NCI-H510A (cell line): ENCODE results near the gene CD274.
A peak's percentile ranks its signal among the peaks of the same experiment; 100 is the strongest.
"Not testable (repeated sequence)": the region's sequence is repeated elsewhere in the genome, so short reads cannot be mapped to it uniquely, and the experiment has no call there.

Experiments
- DNase-seq: peaks from one replicate; lab custom pipeline; 2025; lab: John Stamatoyannopoulos, UW

The CD274 gene

DNA sequence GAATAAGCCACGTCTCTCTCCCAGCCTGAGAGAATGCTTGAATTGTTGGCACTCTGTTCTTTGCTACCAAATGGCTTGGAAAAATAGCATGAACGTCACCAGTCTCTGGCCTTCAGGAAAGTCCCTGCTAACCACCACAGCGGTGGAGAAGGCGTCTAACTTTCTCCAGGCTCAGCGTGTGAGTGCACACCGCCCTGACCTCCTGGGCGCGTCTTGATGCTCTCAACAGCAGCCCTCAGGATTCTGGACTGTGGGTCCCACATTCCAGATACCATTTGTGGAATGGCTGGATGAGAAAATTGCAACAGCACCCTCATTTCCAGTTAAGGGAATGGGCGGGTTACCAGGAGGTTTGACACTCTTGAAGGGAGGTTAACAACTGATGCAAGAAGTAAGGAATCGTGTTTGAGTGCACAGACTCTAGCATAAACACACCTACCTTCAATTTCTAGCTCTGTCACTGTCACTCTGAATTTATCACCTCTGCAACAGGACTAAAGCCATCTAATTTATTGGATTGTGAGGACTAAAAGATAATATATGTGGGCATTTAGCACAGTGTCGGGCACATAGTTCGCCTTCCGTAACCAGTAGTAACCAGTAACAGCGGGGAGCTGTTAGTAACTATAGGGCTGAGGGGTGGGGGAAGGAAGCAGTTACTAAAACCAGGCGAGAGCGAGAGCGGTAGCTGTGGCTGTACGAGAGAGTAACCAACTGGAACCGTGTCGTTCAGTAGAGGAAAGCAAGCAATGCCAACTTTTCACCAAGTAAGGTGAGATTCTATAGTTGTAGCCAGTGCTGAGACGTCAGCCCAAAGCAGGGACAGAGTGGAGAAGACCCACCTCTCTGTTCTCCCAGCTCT lies 11.8 kb upstream of the CD274 start:
- no peak for DNase-seq

DNA sequence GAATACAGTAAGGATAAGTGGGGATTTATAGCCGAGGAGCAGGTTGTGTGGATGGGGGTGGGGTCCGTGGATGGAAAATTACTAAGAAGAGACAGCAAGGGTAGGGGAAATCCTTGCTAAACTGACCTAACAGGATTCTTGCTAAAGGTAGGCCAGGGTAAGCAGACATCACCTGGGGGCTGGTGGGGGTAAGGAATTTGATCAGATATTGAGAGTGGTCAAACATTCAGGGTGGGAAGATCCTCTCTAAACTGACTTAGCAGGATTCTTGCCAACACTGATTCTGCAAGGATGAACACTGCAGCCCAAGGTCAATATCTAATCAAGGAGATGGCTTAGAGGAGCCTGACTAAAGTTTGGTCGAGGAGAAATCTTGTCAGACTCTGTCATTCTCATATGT lies 9.9 kb upstream of the CD274 start:
- DNase-seq = no peak

DNA sequence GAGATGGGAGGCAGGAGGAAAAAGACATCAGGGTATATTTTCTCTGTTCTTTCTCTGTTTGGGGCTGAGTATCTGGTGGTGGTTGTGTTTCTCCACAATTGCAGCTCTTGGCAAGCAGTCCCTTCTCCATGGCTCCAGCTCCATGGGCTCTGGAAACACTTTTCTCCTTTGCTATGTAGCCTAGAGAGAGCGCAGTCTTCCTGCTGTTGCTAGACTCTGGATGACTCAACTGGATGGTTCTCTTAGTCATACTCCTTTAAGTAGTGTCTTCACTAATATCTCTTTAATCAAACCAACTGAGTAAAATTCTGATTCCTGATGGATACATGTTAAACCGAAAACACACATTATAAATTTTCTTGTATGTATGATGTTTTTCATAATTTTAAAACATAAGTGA lies 9.3 kb upstream of the CD274 start:
- no peak for DNase-seq

DNA sequence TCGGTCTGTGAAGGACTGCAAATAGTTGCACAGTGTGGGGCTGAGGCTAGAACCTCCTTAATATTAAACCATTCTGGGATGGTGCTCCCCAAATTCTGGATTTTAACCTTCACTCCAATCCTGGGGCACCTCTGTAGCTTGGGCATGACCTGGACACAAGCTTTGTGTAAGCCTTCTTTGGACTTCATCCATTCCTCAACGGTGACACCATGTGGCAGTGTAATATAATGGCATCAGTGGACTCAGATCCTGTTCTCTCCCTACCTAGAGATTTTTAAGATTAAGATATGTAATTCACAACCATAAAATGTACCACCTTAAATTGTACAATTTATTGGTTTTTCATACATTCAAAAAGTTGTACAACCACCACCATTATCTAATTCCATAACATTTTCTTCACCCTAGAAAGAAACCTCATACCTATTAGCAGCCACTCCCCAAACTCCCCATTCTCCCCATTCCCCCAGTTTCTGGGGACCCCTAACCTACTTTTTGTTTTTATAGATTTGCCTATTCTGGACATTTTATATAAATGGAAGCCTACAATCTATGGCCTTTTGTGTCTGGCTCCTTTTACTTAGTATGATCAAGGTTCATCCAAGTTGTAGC lies 7.8 kb upstream of the CD274 start:
- DNase-seq = peak; percentile 13

DNA sequence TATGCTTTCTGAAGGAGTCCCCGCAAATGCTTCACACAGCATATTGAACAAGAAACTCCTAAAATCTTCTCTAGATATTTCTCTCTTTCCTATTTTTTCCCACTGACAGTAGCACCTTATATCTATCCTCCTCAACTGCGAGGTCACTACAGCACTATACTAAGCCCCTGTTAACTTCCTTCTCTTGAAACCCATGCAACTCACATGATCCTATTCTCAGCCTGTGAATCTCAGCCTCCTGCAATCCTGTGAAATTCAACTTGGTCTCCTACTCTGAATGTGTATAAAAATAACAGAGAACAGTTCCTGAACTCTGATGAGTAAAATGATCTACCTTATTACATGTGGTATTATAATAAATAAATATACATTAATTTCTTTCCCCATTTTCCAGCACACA lies 6.5 kb upstream of the CD274 start:
- DNase-seq = no peak

DNA sequence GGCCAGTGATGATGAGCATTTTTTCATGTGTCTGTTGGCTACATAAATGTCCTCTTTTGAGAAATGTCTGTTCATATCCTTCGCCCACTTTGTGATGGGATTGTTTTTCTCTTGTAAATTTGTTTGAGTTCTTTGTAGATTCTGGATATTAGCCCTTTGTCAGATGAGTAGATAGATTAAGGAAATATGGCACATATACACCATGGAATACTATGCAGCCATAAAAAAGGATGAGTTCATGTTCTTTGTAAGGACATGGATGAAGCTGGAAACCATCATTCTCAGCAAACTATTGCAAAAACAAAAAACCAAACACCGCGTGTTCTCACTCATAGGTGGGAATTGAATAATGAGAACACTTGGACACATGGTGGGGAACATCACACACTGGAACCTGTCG lies 5.2 kb upstream of the CD274 start:
- not testable (repeated sequence) for DNase-seq

DNA sequence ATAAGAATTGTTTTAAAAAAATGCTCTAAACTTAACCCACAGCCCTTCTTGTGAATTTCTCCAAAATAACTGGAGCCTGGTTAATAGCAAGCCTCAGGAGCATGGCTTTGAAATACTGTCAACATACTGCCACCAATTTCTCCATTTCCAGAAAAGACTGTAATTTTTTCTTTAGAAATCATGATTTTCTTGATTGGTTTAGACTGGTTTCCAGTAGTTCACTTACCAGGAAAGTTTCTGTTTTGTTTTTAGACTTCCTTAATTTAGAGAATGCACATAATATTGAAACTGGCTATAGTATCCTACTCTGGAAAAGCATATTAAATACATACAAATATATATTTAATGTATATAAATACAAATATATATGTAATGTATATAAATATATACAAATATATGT lies 4.5 kb upstream of the CD274 start:
- no peak for DNase-seq

DNA sequence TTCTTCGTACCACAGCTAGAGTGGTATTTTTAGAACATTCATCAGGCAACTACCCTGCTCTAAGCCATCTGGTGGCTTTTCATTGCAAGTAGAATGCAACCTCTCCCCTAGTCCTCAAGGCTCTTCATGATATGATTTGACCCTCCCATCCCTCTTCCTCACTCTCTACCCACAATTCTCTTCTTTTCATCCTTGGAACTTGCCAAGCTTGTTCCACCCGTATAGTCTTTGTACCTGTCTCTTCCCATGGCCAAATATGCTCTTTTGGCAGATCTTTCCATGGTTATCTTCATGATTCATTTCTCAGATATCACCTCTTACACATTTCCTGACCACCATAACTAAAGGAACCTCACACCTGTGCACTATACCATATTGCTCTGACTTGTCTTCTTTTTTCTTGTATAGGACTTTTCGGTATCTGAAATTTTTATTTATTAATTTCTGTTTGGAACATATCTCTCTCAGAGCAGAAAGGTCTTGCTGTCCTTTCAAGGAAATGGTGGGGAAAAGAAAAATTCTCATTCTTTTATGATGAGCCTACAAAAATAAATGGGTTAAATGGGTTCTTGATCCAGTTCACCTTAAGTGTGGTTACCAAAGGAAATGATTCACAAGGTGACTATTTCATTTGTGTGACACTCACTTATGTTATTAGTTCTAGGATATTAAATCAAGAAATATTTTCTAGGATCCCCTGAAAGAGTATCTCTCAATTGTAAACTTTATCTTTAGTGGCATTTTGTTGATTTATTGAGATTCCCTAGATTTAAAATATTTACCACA lies 3.7 kb upstream of the CD274 start:
- DNase-seq = no peak

DNA sequence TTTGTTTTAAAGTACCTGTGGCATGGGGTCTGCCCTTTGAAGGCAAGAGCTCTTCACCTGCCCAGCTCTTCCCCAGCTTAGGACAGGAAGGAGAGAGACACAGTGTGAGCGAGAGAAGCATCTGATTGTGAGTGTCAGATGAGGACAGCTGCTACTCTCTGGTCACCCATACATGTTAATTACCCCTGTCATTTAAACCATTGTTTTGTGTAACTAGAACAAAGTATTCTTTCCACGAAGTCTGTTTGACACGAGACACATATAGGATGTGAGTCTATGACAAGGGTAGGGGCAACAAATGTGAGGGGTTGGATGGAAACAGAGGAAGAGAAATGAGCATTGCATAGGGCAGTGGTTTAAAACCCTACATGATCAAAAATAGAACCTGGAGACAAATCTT lies 3.0 kb upstream of the CD274 start:
- no peak for DNase-seq

DNA sequence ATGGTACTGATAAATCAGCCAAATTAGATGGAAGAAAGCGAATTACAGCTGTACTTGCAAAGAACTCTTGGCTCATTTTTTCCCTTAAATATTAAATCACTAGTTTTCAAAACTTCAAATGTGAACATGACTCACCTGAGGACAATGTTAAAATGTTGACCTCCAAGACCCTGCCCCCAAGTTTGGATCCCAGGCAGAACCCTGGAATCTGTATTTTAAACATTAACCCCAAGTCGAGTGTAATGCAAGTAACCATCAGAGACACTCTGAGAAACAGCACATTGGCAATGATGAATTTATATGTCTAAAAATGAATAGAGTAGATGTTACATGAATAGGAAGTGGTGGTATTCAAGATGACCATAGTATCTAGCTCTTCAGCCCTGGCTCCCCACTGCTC lies 2.3 kb upstream of the CD274 start:
- DNase-seq = no peak

DNA sequence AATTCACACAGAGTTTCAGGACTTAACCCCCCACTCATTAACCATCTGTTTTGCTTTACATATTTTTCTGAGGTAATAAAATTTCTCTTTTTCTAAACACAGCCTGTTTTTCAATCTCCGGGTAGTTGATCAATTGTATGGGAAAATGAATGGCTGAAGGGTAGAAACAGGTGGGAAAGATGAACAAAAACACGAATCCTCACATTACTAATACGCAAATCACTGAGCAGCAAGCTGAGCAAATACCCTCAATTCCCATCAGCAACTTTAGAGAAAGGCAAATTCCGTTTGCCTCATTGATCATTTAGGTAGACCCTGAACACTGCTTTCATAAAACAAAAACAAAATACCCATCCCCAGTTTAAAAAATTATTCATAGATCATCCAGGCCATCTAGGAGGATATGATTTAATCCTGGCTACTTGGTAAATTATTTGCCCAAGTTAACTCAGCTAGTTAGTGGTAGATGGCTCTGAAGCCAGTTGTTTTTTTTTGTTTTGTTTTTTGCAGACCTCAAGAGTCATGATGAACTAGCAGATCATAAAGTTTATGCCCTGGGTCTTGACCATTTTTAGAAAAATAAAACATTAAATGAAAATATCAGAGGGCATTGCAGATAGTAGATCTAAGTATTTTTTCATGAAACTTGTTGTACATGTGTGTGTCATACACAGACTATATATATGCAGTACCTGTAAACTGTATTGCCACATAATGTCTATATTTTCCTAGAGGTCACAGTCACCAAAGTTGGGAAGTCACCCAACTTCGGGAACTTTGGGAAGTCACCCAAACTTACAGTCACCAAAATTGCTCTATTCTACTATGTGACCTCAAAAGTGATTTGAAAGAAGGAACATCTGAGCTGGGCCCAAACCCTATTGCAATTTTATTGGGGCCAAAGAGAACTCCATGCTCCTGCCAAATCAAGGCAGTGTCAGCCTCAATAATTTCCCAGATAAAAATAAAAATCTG lies 1.6 kb upstream of the CD274 start:
- DNase-seq = no peak

DNA sequence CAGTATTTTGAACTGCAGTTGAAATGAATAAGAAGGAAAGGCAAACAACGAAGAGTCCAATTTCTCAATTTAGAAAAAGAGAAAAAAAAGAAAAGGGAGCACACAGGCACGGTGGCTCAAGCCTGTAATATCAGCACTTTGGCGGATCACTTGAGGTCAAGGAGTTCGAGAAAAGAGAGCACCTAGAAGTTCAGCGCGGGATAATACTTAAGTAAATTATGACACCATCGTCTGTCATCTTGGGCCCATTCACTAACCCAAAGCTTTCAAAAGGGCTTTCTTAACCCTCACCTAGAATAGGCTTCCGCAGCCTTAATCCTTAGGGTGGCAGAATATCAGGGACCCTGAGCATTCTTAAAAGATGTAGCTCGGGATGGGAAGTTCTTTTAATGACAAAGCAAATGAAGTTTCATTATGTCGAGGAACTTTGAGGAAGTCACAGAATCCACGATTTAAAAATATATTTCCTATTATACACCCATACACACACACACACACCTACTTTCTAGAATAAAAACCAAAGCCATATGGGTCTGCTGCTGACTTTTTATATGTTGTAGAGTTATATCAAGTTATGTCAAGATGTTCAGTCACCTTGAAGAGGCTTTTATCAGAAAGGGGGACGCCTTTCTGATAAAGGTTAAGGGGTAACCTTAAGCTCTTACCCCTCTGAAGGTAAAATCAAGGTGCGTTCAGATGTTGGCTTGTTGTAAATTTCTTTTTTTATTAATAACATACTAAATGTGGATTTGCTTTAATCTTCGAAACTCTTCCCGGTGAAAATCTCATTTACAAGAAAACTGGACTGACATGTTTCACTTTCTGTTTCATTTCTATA lies 602 bp upstream of the CD274 start:
- no peak for DNase-seq

DNA sequence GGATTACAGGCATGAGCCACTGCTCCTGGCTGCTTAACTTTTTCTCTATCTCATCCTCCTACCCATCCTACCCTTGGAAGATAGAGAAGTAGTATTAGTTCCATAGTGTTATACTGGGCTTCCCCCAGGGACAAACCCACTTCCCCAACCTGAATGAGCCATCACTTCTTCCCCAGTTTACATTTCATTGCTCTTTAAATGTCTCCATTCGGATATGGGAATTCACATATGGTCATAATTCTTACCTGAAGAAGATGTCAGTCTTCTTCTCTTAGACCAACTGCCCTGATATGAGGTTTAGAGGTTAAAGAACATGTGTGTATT lies 1.9 kb downstream of the CD274 start:
- DNase-seq = no peak

DNA sequence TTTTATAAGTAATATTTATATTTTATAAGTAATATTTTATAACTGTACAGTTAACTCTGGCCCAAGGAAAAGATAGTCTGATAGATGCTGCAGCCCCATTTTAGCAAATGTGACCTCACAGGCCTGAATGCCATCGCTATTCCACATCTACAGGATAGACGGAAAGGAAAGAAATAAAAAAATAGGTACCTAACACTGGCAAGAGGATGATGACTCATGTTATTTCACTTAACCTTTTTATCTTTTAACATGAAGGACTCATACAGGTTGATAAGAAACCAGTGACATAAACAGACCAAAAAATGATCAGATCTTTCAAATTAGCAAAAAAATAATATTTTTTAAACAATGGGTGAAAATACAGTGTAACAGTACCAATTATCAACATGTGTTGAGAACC lies 2.7 kb downstream of the CD274 start:
- no peak for DNase-seq

DNA sequence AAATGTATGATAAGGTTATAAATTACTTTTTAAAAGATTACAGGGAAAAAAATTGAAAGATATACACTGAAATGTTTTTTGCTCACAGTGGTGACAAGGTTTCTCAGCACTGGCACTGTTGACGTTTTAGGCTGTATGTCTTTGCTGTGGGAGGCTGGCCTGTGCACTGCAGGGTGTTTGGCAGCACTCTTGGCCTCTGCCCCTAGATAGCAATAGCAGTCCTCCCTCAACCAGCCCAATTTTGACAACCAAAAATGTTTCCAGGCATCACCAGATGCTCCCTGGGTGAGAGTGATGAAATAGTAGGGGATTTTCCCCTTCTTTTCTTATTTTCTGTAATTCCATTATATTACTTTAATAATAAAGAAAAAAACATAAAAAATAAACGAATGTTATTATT lies 3.3 kb downstream of the CD274 start:
- DNase-seq = no peak

DNA sequence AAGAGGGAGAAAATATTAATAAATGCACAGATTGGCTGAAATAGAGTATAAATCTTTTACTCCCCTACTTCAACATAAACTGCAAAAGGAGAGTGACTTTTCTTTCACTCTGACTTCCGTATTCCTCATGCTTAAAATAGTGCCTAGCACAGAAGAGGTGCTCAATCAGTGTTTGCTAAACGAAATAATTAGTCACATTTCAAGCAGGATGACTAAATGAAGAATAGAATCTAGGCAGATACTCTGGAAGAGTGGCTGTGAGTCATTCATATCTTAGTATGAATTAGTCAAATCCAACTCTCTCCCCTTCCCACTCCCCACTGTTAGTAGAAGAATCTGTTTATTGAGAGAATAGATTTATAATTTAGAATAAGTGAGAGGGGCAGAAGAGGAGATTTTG lies 4.8 kb downstream of the CD274 start:
- DNase-seq = no peak

DNA sequence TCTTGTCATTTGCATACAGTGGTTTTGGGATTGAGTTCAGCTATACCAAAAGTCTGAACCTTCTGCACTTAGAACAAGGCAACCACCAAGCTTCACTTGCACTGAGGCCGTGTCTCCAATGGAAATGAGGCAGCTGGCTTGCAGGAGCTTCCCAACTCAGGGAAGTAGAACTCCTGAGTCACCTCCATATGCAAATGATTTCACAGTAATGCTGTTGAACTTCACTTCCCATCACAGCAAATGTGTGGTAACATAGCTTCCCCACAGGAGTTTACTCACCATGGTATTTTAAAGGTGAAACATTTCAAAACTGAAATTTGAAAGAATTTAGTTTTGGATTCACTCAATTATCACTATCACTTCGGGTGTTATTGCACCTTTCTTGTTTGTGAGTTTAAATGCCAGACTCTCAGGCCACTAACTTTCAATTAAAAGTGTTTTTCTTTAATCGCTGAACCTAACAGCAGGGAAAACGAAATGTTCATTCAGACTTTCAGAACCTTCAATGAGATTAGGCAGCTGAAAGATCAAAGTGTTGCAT lies 9.0 kb downstream of the CD274 start:
- DNase-seq = no peak

DNA sequence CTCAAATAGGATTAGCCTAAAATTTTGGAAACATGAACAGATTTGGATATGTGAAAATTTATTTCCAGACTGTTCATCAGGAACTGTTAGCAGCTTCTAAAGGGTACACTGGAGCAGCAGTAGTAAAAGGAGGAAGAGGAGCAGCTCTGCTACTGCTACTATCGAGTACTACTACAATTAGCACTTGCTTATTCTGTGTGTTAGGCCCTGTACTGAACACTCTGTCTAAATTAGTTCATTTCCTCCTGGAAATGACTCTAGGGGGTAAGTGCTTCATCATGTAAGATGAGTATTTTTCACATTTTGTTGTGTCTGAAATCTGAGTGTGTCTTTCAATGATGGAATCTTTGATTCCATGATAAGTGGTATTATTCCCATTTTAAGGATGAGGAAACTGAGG lies 9.8 kb downstream of the CD274 start:
- DNase-seq = no peak

DNA sequence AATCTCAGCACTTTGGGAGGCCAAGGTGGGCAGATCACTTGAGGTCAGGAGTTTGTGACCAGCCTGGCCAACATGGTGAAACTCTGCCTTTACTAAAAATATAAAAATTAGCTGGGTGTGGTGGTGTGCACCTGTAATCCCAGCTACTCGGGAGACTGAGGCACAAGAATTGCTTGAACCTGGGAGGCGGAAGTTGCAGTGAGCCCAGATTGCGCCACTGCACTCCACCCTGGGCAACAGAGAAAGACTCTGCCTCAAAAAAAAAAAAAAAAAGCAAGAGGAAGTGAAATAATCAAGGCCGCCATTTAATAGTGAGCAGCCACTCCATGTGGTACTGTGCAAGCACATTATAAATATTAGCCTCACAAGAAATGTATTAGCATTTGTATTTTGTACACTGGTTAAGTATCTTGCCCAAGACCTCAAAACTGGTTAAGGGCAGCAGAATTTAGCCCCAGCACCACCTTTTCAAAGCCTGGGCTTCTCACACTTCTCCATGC lies 14.5 kb downstream of the CD274 start:
- DNase-seq = not testable (repeated sequence)

DNA sequence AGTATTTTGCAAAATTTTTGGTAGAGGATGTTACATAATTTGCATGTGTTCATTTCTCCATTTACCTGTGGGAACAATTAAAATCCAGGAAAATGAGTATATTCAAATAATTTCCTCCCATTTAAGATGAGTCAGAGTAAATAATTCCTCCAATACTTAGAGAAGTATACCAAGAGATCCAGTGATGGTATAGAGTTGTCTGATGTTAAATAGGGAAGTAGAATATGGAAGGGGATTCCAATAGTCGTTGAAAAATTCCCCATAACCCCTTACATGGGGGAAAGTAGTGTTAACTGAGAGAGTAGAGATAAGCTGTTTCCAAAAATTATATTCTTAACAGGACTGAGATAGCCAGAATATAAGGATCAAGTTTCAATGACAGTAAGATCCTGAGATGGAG lies 15.7 kb downstream of the CD274 start:
- no peak for DNase-seq

DNA sequence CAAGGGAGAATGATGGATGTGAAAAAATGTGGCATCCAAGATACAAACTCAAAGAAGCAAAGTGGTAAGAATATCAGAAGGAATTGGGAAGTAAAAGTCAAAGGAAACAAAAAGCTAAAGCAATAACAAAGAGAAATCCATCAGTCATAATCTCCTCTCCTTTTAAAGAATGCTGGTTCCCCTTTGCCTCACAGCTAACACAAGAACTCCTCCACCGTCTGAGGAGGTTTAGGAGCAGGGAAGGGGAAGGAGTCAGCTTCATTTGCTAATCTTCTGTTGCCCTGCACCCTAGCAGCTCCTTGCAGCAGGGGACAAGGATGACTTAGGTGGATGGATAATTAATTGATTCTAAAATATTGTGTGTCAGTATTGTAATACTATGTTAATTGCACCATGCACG lies 16.4 kb downstream of the CD274 start:
- DNase-seq = no peak
